Colonic mucosa (tissue), 4 donors: Measurements from ENCODE around the gene GET3. TPM values are rescaled to one million over a fixed set of nuclear protein-coding genes. Genes with fewer than 3 reads are reported as not detected.

Experiments used
- DNase-seq: peaks from one replicate; pipeline ENCODE4 v3.0.0-alpha.2; 2020
- H3K27ac ChIP-seq: fragments of 200-600 bp; one replicate; pipeline ENCODE4 v1.8.0; 2021
- H3K27me3 ChIP-seq: fragments of 200-600 bp; one replicate; pipeline ENCODE4 v1.8.0; 2021
- H3K36me3 ChIP-seq: fragments of 200-600 bp; one replicate; pipeline ENCODE4 v1.8.0; 2021
- H3K4me1 ChIP-seq: fragments of 200-600 bp; one replicate; pipeline ENCODE4 v1.8.0; 2021; ENCODE audit warnings: mild to moderate bottlenecking
- H3K4me3 ChIP-seq: fragments of 200-600 bp; one replicate; pipeline ENCODE4 v1.8.0; 2021
- H3K9ac ChIP-seq, 2 donors: one replicate each; pipeline ENCODE4 v1.7.0; 2013; ENCODE audit warnings: control low read depth in 2 of 2, low read depth in 2 of 2, low read length in 2 of 2
- H3K9me3 ChIP-seq: fragments of 200-600 bp; one replicate; pipeline ENCODE4 v1.8.0; 2021
- CTCF ChIP-seq: fragments of 200-600 bp; IDR thresholded peaks from one replicate; pipeline ENCODE4 v1.8.0; 2022; ENCODE audit warnings: antibody characterized with exemption, mild to moderate bottlenecking
- intact Hi-C: fragments of 100-400 bp; cut with DNase I; formaldehyde crosslinking; loops from one replicate; pipeline ENCODE4 v1.14.1; 2022
- total RNA-seq, 2 donors: library from RNA; stranded (reverse); fragmentation: NEBNext Ultra II Directional in 1 of 2; extraction: Animal tissue kit (Norgen Biotek cat#: 25700) in 1 of 2; gene quantifications; one replicate each; pipeline ENCODE4 v1.2.1, GENCODE V29; 2021
- donor health status: healthy.
- donor health status: DM: no; HTN: no; CAD: no.
- donor health status: DM: no; HTN: no; CAD: no.

GET3 gene
- total RNA-seq, 2 donors from 2014 or later, result 53.6 to 77.2 TPM

- peaks cover 10% of the 10 kb centered on the region for H3K36me3 ChIP-seq
- no peaks in the 10 kb centered on the region for H3K9me3 ChIP-seq
- H3K27ac ChIP-seq, result peak overlapping the region; percentile 88
- intact Hi-C loops, result no loop called here
- H3K4me1 ChIP-seq, result peaks cover 21% of the 10 kb centered on the region
- H3K4me3 ChIP-seq, result peak overlapping the region; percentile 84
- peak; percentile 22 for TF ChIP-seq CTCF
- no peaks in the 10 kb centered on the region for H3K27me3 ChIP-seq
- peak overlapping the region; percentile 90 to 93 for H3K9ac ChIP-seq
- peak; percentile 28 for DNase-seq
Observed at GRCh38 chr19:12733369-12734214, 3.7 kb upstream of the GET3 start.

- no peaks in the 10 kb centered on the region for H3K27me3 ChIP-seq
- no peak overlapping the region for H3K27ac ChIP-seq
- peak overlapping the region; percentile 88 for H3K4me3 ChIP-seq
- H3K9ac ChIP-seq, result peak overlapping the region; percentile 52 to 85
- TF ChIP-seq CTCF, result no peak
- intact Hi-C loops, result no loop called here
- no peaks in the 10 kb centered on the region for H3K9me3 ChIP-seq
- no peak for DNase-seq
- peaks cover 19% of the 10 kb centered on the region for H3K4me1 ChIP-seq
- H3K36me3 ChIP-seq, result peaks cover 3% of the 10 kb centered on the region
Observed at GRCh38 chr19:12737835-12738351, 596 bp downstream of the GET3 start.

GRCh38 chr19:12745166-12745897, 8.0 kb downstream of the GET3 start:
- TF ChIP-seq CTCF, result no peak
- DNase-seq, result no peak
- peaks cover 7% of the 10 kb centered on the region for H3K36me3 ChIP-seq
- H3K9ac ChIP-seq, result no peak overlapping the region
- no peaks in the 10 kb centered on the region for H3K9me3 ChIP-seq
- no peak overlapping the region for H3K27ac ChIP-seq
- H3K4me1 ChIP-seq, result no peaks in the 10 kb centered on the region
- intact Hi-C loops, result no loop called here
- no peak overlapping the region for H3K4me3 ChIP-seq
- H3K27me3 ChIP-seq, result peaks cover 5% of the 10 kb centered on the region

- H3K4me1 ChIP-seq, result no peaks in the 10 kb centered on the region
- H3K27ac ChIP-seq, result no peak overlapping the region
- intact Hi-C loops, result no loop called here
- peaks cover 10% of the 10 kb centered on the region for H3K27me3 ChIP-seq
- no peak overlapping the region for H3K9ac ChIP-seq
- peaks cover 7% of the 10 kb centered on the region for H3K36me3 ChIP-seq
- no peaks in the 10 kb centered on the region for H3K9me3 ChIP-seq
- TF ChIP-seq CTCF, result no peak
- no peak overlapping the region for H3K4me3 ChIP-seq
- no peak for DNase-seq
Observed at GRCh38 chr19:12748489-12748888, 11.2 kb downstream of the GET3 start.

GRCh38 chr19:12749938-12750521, 12.7 kb downstream of the GET3 start:
- peak; percentile 33 for DNase-seq
- peak overlapping the region in 1 of 2 donors; percentile 40 for H3K9ac ChIP-seq
- peaks cover 7% of the 10 kb centered on the region for H3K36me3 ChIP-seq
- H3K4me1 ChIP-seq, result no peaks in the 10 kb centered on the region
- H3K9me3 ChIP-seq, result no peaks in the 10 kb centered on the region
- intact Hi-C loops, result no loop called here
- peaks cover 10% of the 10 kb centered on the region for H3K27me3 ChIP-seq
- H3K27ac ChIP-seq, result no peak overlapping the region
- no peak for TF ChIP-seq CTCF
- no peak overlapping the region for H3K4me3 ChIP-seq
